Measurements from ENCODE around the gene RLBP1.
"Not testable (repeated sequence)": the region's sequence is repeated elsewhere in the genome, so short reads cannot be mapped to it uniquely, and the experiment has no call there.

The RLBP1 gene

DNA sequence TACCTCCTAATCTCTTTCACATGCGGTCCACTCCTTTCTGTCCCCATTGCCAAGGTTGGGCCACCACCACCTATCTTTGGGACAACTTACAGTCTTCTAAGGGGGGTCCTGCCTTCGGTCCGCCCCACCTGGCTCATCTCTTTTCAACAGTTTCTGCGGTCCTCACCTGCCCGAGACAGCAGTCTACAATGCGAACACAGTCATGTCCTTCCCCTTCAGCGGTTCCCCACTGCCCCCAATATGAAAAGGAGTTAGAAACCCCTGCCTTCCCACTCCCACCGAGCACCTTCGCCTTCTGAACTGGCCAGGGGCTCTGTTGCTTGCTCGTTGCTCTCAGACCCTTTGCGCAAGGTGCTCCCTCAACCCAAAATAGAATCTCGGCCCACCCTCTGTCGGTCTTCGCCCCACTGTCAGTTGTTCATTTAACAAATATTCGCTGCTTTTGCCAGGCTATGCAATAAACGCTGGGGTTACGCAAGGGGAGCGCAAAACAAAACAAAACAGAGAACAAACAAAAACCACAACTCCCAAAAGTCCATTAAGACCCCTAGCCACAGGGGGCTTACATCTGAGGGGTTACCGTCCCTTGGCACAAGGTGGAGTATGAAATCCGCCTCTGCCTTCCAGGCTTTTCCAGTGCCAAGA, 21.8 kb upstream of the RLBP1 start:
- DNase-seq (ENCODE audit: low read depth): peak; percentile 7
- TF ChIP-seq, protein P1, sequence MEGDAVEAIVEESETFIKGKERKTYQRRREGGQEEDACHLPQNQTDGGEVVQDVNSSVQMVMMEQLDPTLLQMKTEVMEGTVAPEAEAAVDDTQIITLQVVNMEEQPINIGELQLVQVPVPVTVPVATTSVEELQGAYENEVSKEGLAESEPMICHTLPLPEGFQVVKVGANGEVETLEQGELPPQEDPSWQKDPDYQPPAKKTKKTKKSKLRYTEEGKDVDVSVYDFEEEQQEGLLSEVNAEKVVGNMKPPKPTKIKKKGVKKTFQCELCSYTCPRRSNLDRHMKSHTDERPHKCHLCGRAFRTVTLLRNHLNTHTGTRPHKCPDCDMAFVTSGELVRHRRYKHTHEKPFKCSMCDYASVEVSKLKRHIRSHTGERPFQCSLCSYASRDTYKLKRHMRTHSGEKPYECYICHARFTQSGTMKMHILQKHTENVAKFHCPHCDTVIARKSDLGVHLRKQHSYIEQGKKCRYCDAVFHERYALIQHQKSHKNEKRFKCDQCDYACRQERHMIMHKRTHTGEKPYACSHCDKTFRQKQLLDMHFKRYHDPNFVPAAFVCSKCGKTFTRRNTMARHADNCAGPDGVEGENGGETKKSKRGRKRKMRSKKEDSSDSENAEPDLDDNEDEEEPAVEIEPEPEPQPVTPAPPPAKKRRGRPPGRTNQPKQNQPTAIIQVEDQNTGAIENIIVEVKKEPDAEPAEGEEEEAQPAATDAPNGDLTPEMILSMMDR (IDR thresholded peaks at IDR 0.05; ENCODE audit: control insufficient read depth, insufficient read depth, low read depth, low read length, missing control alignments): no peak
- peak overlapping the region; percentile 84 for H3K4me3 ChIP-seq (ENCODE audit: control insufficient read depth, low read depth, low read length)

DNA sequence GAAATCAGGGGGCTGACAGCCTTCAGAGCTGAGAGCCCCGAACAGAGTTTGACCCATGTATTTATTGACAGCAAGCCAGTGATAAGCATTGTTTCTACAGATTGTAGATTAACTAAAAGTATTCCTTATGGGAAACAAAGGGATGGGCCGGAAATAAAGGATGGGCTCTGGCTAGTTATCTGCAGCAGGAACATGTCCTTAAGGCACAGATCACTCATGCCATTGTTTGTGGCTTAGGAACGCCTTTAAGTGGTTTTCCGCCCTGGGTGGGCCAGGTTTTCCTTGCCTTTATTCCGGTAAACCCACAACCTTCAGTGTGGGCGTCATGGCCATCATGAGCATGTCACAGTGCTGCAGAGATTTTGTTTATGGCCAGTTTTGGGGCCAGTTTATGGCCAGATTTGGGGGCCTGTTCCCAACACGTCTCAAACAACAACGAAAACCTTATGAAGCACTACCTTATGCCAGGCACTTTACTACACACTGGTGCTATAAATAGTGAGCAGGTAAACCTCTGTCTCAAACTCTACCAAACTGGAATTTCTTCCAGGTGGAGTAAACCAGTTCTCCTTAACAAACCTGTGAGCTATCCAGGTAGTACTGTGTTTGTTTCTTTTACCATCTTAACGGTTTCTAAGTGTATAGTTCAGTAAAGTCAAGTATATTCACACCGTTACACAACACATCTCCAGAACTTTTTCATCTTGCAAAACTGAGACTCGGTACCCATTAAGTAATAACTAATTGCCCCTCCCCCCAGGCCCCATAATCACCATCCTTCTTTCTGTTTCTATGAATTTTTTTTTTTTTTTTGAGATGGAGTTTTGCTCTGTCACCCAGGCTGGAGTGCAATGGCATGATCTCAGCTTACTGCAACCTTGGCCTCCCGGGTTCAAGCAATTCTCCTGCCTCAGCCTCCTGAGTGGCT, 18.8 kb upstream of the RLBP1 start:
- H3K4me3 ChIP-seq (ENCODE audit: control insufficient read depth, low read depth, low read length); DNase-seq (ENCODE audit: low read depth): not testable (repeated sequence)

DNA sequence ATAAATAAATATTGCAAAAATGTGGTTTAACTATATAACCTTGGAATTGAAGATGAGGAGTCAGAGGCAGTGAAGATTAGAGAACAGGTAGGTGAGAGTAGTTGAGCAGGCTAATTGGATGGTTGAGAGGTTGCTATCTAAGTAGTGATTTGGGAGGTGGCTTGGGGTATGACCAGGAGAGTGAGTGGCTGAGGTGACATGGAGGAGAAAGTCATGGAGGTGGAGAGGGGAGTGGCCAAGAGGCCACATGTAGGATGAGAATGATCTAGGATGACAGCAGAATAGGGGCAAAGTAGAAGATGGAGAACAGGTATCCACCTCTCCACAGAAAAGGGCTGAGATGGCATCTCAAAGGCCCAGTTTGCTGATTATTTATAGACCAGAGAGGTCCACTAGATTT, 10.5 kb upstream of the RLBP1 start:
- no peak overlapping the region for H3K4me3 ChIP-seq (ENCODE audit: control insufficient read depth, low read depth, low read length)
- TF ChIP-seq, protein P1 (IDR thresholded peaks at IDR 0.05; ENCODE audit: control insufficient read depth, insufficient read depth, low read depth, low read length, missing control alignments): no peak
- no peak for DNase-seq (ENCODE audit: low read depth)

DNA sequence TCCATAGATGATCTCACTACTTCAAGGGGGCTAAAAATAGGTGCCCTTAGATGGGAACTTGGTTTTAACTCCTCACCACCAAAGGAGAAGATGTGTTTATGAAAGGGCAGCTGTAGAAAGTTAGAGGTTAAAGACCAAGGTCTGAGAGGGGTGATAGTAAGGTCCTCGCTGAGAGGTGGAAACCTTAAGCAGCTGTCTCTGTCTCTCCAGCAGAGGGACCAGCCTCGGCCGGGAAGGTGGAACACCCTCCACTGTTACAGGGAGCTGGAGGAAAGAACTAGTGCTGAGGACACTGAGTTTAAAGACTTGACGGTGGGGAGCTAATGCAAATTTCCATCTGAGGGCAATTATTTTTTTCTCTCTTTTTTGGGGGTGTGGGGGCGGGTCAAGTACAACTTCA, 8.9 kb upstream of the RLBP1 start:
- no peak overlapping the region for H3K4me3 ChIP-seq (ENCODE audit: control insufficient read depth, low read depth, low read length)
- TF ChIP-seq, protein P1 (IDR thresholded peaks at IDR 0.05; ENCODE audit: control insufficient read depth, insufficient read depth, low read depth, low read length, missing control alignments): peak; percentile 23
- no peak for DNase-seq (ENCODE audit: low read depth)

DNA sequence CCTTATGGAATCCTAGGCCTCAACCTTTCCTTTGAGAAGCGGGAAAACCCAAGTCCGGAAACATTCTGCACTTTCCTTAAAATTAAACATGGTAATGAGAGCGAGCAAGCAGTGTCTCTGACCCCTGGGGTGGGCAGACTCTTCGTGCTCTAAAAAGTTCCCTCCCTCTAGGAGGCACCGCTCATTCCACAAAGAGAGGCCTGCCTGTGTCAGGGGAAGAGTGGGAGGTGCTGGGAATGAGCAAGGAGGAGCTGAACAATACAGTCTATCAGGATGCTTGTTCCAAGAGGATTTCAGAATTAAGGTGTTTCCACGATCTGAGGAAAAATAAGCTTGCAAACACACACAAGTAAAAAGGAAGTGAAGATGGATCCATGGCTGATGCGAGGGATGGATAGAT, 6.0 kb upstream of the RLBP1 start:
- H3K4me3 ChIP-seq (ENCODE audit: control insufficient read depth, low read depth, low read length): no peak overlapping the region
- no peak for DNase-seq (ENCODE audit: low read depth)
- TF ChIP-seq, protein P1 (IDR thresholded peaks at IDR 0.05; ENCODE audit: control insufficient read depth, insufficient read depth, low read depth, low read length, missing control alignments): no peak

DNA sequence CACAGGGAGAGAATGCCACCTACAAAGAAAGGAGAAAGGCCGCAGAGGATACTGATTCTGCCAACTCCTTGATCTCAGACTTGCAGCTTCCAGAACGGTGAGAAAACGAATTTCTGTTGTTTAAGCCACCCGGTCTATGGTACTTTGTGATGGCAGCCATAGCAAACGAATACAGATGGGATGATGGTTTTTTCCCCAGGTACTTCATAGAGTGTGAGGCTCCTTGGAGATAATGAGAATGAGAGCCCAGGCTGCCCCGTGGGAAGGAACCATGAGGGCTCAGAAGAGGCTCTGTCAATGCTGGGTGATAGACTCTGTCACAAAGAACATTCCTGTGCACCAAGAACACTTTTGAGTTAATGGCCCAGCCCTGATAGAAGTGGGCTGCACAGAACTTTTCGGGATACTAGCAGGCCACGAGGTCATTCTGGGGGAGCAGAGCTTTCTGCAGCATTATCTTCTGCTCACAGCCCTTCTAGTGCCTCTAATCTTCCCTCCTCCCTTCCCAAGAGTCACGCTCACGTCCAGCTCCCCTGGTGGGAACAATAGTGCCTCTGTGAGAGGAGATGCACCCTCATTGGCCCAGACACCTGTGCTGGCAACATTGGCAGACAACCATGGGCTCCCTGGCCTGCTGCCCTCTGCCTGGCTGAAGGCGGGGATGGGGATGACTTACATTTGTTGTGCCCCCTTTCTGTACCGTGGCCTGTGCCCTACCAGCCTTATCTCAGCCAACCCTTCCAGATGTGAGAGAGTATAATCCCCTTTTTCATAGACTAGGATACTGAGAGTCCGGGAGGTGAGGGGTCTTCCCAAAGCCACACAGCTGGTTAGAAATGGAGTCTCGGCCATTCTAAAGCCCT, 5.2 kb upstream of the RLBP1 start:
- H3K4me3 ChIP-seq (ENCODE audit: control insufficient read depth, low read depth, low read length): no peak overlapping the region
- no peak for DNase-seq (ENCODE audit: low read depth)
- TF ChIP-seq, protein P1 (IDR thresholded peaks at IDR 0.05; ENCODE audit: control insufficient read depth, insufficient read depth, low read depth, low read length, missing control alignments): no peak

Data from AG09309 (cell line).